Dermis microvascular lymphatic vessel endothelial cell (primary cell): ENCODE measurements around the gene OSBPL2. TPM values are rescaled to one million over a fixed set of nuclear protein-coding genes. Genes with fewer than 3 reads are reported as not detected.
A peak's percentile ranks its signal among the peaks of the same experiment; 100 is the strongest.

Source experiments
- DNase-seq, 2 donors: peaks; one replicate each; pipeline versions ENCODE4 v3.0.0 to v3.0.0-alpha.2; 2010; ENCODE audit warnings: low read depth in 2 of 2
- total RNA-seq: library from RNA; depleted of rRNA; stranded (reverse); fragments of >200 nt; gene quantifications from 2 replicates; pipeline ENCODE4 v1.2.1, GENCODE V29; 2014

The OSBPL2 gene
- total RNA-seq, 1 donor from 2014 or later = 22.1 TPM

DNA sequence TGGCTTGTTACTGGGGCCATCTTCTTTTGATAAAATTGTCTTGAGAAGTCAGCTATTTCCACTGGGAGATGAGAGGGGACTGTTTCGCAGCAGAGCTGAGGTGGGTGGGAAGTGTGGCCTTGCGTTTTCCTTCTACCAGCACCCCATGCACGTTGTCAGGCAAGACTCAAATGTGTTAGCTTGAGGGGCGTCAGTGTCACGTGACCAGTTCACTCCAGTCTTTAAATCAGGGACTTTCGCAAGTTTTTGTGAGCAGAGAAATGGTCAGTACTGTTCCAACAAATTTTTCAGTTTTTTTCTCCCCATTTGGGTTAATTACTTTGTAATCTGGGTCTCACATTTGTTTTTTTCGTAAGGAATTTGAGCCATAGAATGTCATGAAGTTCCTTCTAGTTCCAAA is 43.8 kb downstream of the OSBPL2 start:
- no peak for DNase-seq

DNA sequence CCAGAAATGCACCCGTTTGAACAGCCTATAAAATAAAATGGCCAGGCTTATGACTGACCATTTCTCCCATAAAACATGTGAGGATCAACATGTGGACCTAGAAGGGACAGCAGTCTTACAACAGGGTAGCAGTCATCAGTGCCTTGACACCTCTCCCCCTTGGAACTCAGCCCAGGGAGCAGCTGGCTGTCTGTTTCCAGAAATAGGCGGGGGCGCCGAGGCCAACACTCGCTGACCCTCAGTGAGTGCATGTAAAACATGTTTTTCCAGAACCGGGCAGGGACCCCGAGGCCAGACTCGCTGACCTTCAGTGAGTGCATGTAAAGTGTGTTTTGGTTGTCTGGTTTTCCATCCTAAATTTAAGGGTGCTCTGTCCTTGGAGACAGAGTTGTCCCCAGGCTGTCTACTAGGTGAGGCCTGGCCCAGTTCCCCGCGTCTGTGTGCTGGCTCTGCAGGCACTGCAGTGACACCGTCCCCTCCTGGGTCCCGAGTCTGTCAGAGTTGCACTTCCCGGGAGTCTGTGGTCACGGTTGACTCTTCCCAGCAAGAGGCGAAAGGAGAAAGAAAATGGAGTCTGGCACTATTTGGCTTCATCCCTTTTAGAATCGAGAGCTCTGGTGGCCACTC is 44.7 kb downstream of the OSBPL2 start:
- DNase-seq = peak; percentile 33 to 57

DNA sequence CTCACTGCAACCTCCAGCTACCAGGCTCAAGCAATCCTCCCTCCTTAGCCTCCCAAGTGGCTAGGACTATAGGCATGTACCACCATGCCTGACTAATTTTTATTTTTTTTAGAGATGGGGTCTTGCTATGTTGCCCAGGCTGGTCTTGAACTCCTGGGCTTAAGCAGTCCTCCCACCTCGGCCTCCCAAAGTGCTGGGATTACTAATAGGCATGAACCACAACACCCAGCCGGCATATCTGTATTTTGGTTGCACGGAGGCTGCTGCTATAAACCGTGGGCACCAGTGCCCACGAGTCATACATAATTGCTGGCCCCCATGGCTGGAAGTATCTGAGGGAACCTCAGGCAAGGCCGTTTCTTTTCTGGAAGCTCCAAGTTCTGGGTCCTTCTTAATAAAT is 46.1 kb downstream of the OSBPL2 start:
- DNase-seq = no peak

DNA sequence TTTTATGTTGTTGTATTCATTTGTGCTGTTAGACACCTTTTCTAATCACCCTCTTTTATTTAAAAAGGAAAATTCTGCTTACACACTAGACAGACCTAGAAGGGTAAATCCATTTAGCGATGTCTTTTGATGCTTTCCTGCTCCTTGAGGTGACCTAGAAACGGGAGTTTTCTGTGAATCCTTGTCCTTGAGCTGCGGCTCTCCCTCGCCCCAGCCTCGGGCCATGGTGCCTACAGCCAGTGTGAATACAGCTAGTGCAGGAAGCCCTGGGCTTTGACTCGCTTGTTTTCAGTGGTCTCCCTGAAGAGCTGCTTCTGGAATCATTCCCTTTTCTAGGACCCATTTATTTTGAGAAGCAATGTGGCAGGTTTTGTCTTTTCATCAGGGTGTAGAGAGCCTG is 46.8 kb downstream of the OSBPL2 start:
- no peak for DNase-seq

DNA sequence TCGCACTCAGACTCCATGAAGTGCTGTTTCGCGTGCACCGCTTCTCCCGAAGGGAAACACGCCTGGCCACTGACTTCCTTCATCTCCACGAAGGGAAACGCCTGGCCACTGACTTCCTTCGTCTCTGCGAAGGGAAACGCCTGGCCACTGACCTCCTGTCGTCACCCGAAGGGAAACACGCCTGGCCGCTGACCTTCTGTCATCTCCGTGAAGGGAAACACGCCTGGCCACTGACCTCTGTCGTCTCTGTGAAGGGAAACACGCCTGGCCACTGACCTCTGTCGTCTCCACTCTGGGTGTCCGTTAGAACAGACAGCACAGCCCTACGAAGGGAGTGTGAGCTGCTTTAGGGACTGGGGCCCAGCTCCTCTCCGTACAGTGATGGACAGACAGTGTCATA is 47.4 kb downstream of the OSBPL2 start:
- peak; percentile 99 to 100 for DNase-seq

DNA sequence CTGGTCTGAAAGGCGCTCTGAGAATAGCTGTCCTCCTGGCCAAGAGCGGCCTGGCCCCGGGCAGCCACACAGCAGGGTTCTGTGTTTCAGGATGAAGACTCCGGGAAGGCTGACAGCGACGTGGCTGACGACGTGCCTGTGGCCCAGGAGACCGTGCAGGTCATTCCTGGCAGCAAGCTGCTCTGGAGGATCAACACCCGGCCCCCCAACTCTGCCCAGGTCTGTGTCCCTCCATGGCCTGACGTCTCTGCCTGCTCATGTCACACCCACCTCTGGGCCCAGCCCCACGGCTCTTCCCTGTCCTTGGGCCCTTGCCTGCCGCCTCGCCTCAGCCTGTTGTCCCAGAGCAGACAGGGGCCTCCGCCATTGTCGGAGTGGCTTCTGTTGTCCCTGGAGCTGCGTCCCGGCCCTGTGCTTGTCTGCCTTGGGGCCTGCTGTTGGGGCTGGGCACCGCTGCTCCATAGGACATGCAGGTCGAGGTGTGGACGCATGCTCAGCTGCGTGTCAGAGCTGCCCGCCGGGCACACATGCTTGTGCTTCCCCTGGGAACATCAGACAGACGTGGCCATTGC is 48.3 kb downstream of the OSBPL2 start:
- DNase-seq = peak in 1 of 2 donors; percentile 40

DNA sequence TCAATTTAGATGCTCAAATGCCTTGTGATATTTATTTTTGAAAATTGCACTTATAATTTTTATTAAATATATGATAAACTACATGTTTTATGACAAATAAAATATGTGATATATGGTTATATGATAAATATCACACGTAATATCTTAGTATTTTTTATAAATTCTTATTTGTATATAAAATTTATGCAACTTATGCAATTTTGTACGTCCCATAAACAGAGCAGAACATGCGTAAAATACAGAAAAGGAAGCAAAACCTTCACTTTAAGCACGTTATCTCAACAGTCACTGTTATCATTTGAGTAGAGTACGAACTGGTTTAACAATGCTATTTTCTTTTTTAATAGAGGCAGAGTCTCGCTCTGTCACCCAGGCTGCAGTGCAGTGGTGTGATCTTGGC is 48.8 kb downstream of the OSBPL2 start:
- no peak for DNase-seq

DNA sequence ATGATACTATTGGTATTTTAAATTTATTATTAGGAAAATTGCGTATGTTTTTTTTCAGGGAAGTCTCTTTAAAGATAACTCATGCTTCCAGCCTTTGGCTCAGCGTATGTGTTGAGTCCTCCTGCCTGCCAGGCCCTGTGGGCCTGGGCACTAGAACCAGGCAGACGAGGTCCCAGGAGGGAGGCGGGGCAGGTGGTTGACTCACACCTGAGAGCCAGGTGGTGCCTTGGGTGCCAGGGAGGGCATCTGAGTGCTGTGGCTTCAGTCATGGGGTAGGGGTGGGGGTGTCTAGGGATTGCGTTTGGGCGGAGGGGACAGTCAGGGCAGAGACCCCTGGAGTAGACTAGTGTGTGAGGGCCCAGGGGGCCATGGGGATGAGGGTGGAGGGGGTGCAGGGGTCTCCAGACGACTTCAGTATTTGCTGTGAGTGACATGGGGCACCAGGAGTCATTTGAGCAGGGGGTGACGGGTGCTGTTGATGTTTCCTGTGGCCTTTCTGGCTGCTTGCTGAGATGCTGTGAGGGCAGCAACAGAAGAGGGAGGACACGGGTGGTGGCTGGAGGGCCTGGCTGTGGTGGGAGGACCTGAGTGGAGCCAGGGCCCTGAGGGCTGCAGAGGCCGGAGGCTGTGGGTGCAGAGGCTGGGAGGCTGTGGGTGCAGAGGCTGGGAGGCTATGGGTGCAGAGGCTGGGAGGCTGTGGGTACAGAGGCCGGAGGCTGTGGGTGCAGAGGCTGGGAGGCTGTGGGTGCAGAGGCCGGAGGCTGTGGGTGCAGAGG is 49.6 kb downstream of the OSBPL2 start:
- no peak for DNase-seq

DNA sequence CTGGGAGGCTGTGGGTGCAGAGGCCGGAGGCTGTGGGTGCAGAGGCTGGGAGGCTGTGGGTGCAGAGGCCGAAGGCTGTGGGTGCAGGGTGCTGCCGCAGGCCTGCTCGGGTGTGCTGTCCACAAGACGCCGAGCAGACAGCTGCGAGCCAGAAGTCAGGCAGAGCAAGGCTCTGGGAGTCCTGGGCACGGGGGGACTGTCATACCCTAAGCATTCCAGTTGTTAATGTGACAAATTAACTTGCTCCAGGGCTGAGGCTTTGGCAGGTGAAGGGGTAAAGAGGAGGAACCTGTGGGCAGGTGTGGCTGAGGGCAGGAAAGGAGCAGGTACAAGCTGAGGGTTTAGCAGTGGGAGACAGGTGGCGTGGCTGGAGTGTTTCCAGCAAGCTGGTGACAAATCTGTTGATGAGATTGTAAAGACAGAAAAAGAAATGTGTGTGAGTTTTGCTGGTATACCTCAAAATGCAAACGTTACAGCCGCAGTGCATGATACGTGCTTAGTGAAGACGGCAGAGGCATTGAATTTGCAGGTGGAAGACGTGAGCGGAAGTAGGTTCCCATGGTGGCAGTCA is 50.3 kb downstream of the OSBPL2 start:
- no peak for DNase-seq

DNA sequence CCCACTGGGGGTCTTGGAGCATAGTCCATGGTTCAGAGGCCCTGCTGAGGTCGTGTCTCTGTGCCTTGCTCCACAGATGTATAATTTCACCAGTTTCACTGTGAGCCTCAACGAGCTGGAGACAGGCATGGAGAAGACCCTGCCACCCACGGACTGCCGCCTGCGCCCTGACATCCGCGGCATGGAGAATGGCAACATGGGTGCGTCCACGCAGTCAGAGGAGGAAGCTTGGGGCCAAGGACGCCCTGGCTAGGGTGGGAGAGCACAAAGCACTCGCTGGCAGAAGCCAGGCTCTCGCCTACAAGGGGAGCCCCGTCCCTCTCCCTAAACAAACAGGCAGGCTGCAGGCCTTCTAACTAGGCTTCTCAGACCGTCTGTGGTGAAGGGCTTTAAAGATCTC is 50.8 kb downstream of the OSBPL2 start:
- no peak for DNase-seq

DNA sequence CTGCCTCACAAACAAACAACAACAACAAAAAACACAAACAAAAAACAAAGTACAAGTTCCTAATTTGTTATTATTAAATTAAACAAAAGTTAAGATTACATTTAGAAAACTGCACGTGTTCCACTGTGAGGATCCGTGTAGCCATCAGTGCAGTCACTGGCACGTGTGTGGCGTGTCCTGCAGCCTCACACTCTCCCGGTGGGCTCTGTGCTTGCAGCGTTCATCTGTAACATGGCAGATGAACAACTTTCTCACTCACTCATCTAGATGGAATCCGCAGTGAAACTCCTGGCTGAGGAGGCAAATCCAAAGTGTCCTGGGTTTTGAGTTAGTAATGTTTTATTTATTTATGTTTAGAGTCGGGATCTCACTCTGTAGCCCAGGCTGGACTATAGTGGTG is 51.6 kb downstream of the OSBPL2 start:
- DNase-seq = no peak

DNA sequence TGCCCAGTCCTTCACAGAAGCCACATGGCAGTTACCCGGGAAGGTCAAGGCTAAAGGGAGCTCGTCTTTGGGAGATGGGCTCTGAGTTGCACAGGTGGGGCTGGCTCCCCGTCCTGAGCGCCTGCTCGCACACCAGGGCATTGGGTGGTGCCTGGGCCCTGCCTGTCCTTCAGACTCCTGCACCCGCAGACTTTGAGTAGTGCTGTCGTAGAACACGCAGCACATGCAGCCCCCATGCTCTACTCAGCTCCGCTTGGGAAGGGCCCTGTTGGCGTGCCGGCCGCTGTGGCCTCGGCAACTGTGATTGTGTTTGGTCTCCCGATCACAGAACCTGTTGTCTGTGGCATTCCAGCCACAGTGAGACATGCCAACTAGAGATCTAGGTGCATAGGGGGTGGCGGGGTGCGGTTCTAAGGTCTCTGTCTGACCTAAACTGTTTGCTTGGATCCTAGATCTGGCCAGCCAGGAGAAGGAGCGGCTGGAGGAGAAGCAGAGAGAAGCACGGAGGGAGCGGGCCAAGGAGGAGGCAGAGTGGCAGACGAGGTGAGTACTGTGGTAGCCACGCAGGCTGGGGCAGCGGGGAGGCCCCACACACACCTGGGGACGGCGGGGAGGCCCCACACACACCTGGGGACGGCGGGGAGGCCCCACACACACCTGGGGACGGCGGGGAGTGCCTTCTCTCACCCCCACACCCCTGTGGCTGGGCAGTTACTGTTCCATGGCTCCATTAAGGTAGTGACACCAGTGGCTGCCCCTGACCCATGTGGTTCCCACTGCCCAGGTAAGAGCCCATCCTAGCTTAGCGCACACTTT is 53.1 kb downstream of the OSBPL2 start:
- DNase-seq = no peak

DNA sequence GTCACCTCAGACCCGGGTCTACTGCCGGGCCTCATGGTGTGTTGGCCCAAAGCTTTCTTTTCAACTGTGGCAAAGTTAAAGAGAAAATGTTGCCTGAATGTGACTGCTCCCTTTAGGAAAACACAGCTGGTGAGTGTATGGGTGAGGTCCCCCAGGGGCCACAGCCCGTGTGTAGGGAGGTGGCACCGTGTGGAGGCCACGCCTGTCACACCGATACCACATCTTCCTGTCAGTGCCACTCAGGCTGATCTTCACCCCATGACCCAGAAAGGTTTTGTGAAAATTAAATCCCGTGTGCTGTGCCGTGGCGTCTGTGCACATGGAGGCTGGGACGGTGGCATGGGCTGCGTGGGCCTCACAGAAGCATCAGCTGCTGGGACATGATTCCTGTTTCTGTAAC is 53.8 kb downstream of the OSBPL2 start:
- DNase-seq = no peak

DNA sequence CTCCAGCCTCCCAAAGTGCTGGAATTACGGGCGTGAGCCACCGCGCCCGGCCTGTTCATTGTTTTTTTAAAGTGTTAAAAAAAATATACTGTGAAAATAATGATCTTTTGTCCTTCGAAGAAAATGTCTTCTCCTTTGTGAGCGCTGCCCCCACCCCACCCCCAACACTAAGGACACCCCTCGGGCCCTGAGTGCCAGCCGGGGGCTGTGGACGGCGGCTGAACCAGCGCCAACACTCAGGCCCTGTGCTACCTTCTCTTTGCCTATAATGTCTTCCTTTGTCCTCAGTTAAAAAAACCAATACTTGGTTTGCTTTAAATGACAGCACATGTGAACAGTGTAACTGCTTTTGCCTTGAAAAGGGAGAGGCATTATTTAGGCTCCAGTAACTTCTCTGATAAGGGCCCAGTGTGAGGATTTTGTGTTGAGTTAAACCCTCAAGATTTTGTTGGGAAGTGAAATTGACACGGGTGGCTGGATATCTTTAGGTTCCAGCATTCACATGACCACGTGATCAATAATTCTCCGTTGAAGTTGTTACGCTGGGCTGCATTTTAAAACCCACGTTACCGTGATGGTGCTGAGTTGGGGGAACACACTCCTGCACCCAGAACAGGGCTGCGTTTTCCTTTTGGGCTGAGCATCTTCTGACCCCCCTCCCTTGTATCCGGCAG is 54.9 kb downstream of the OSBPL2 start:
- no peak for DNase-seq

DNA sequence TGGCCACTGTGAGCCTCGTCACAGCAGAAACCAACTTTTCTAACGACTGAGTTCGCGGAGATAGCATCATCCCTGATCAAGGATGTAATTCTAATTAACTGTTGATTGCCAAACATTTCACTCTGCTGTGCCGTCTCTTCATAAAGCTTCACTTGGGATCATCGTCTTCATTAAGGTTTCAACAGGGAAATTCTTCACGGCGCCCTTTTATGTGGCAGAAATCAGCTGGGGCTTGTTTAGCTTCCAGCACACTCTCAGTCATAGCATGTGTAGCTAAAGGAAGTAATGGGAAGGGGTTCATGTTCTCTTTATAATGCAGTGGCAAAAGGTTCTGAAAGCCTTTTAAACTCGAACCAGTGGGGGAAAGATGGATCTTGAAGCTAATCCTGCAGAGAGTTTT is 55.6 kb downstream of the OSBPL2 start:
- no peak for DNase-seq

DNA sequence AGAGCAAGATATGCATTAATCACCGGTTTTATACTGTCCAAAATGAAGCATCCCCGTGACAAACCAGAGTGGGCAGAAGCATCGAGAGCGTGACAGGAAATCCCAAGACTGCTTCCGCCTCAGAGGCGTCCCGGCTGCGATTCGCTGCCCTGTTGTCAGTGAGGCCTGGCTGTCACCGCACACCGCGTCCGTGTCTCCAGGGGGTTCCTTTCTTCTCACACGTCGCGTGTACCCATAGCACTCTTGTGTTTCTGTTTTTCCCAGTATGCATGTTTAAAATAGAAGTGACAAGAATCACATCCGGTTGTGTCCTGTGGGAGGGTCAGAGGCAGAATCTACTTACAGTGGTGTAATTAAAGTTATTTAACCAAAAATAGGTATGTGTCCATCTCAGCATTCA is 56.2 kb downstream of the OSBPL2 start:
- peak; percentile 54 to 57 for DNase-seq

DNA sequence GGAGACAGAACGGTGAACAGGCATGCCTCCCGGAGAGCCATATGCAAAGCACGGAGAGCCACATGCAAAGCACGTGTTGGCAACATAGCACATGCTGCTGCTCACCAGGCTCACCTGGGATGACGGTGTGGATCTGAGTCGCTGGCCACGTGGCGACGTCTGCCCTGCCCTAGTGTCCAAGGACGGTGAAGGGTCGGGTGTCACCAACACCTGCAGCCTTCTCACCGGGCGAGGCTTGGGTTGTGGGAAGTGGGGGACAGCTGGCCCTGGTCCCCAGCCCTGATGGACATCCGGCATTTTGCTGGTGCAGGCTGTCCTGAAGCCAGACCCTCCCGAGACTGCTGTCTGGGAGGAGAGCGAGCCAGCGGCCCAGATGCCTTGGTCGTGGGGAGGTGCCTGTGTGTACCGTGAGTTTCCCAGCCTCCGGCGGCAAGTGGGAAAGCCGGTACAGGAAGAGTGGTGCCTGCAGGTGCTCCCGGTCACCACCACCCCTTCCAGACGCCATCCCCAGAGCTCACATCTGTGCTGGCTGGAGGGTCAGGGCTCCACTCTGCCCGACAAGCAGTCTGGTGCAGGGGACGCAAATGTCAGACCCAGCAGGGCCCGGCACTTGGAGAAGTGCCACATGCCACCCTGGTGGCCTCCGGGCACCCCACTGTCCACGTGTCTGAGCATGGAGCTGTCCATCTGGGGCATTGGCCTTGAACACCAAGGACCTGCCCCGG is 58.6 kb downstream of the OSBPL2 start:
- DNase-seq = no peak

DNA sequence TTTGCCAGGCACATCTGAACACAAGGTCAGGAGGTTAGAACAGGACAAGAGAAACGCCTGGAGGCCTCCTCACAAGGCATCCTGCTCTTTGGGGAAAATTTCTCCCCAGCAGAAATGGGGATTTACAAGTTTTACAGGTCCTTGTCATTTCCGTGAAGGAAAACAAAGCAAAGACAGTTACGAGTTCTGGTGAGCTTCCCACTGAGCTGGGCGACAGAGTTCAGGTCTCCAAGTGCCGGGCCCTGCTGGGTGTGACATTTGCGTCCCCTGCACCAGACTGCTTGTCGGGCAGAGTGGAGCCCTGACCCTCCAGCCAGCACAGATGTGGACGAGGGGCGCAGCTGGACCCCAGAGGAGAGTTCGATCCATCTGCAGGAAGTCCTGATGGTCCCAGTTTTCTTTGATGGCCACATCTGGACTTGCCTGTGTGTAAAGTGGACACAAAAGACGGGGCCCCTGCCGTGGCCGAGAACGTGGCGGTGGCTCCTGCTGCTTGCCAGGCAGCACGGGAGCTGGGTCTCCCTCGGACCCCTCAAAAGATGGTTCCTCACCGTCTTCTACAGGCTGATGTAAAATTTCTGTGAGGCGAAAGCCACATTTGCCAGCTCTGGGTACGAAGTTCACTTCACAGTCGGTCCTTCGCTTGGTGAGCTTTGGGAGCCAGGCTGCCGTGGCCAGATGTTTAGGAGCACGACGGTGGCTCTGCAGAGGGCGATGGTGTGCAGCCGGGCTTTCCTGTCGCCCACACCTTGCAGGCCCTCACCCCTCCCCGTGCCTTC is 59.3 kb downstream of the OSBPL2 start:
- DNase-seq = no peak

DNA sequence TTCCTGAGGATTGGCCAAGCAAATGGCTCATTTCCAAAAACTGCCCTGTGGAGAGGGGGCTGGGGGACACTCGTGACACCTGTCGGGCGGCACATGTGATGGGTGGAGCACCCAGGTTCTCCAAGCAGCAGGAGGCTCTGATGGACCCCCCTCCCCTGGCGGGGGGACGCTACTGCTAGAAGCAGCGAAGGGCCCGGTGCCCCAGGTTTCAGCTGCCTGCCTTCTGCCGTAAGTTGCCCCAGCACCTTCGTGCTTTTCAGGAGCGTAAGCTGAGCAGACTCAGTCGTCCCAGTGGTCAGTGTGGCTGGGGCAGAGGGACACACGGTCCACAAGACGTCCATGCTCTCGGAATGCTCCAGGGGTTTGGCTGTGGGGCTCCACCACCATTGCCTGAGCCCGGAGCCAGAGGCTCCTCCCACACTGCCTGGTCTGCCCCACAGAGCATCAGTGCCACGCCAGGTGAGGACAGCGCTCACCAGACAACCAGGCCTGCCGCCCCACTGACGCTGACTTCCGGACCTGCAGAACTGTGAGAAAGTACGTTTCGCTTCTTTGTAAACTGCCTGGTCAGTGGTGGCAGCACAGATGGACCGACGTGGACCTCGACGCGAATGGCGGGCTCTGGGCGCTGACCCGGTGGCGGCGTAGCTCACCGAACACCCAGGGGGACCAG is 60.4 kb downstream of the OSBPL2 start:
- DNase-seq = no peak
